GM23248 (cell line): ENCODE measurements around the gene TMEM121B. TPM values are rescaled to one million over a fixed set of nuclear protein-coding genes. Genes with fewer than 3 reads are reported as not detected.

Source experiments
- DNase-seq: peaks from one replicate; pipeline ENCODE4 v3.0.0-alpha.2; 2015
- H2AFZ ChIP-seq: fragments of 200-600 bp; sonication (generic); 2 replicates; pipeline ENCODE4 v1.6.1; 2016; ENCODE audit warnings: antibody characterized with exemption
- H3F3A ChIP-seq: fragments of 200-600 bp; sonication (generic); 2 replicates; pipeline ENCODE4 v1.6.1; 2016; ENCODE audit warnings: mild to moderate bottlenecking, antibody characterized with exemption, mixed run types; ENCODE audit not compliant: insufficient read depth
- H3K27ac ChIP-seq: fragments of 200-600 bp; sonication (generic); 2 replicates; pipeline ENCODE4 v1.5.1; 2016; ENCODE audit warnings: mild to moderate bottlenecking
- H3K27me3 ChIP-seq: fragments of 200-600 bp; sonication (generic); replicated peaks from 2 replicates; pipeline ENCODE4 v1.6.1; 2016; ENCODE audit warnings: mild to moderate bottlenecking; ENCODE audit not compliant: insufficient read depth
- H3K36me3 ChIP-seq: fragments of 200-600 bp; sonication (generic); 2 replicates; pipeline ENCODE4 v1.6.1; 2016; ENCODE audit warnings: low read depth, mild to moderate bottlenecking
- H3K4me1 ChIP-seq: fragments of 200-600 bp; sonication (generic); 2 replicates; pipeline ENCODE4 v1.6.1; 2016; ENCODE audit warnings: mild to moderate bottlenecking; ENCODE audit not compliant: insufficient read depth
- H3K4me2 ChIP-seq: fragments of 200-600 bp; sonication (generic); one replicate; pipeline ENCODE4 v1.6.1; 2016; ENCODE audit warnings: mild to moderate bottlenecking; ENCODE audit not compliant: unreplicated experiment
- H3K4me3 ChIP-seq: fragments of 200-600 bp; sonication (generic); 2 replicates; pipeline ENCODE4 v1.5.1; 2016; ENCODE audit warnings: mild to moderate bottlenecking
- H3K79me2 ChIP-seq: fragments of 200-600 bp; sonication (generic); 2 replicates; pipeline ENCODE4 v1.6.1; 2016; ENCODE audit warnings: mild to moderate bottlenecking; ENCODE audit not compliant: insufficient read depth
- H3K9ac ChIP-seq: fragments of 200-600 bp; sonication (generic); 2 replicates; pipeline ENCODE4 v1.6.1; 2016; ENCODE audit warnings: mild to moderate bottlenecking
- H3K9me2 ChIP-seq: fragments of 200-600 bp; sonication (generic); 2 replicates; pipeline ENCODE4 v1.6.1; 2016; ENCODE audit warnings: mixed run types, mild to moderate bottlenecking, moderate library complexity; ENCODE audit not compliant: insufficient read depth
- H3K9me3 ChIP-seq: fragments of 200-600 bp; sonication (generic); one replicate; pipeline ENCODE4 v1.6.1; 2017; ENCODE audit warnings: low read depth
- H4K20me1 ChIP-seq: fragments of 200-600 bp; sonication (generic); 2 replicates; pipeline ENCODE4 v1.6.0; 2016; ENCODE audit not compliant: insufficient read depth
- EZH2 ChIP-seq: fragments of 200-600 bp; sonication (generic); IDR thresholded peaks from 2 replicates; pipeline ENCODE4 v1.6.1; 2018; ENCODE audit warnings: antibody characterized with exemption, mild to moderate bottlenecking; ENCODE audit not compliant: insufficient read depth, poor library complexity, severe bottlenecking
- EZH2phosphoT487 ChIP-seq: fragments of 200-600 bp; sonication (generic); IDR thresholded peaks from 2 replicates; pipeline ENCODE4 v1.6.1; 2018; ENCODE audit warnings: antibody characterized with exemption, moderate library complexity, mild to moderate bottlenecking, low read depth; ENCODE audit not compliant: insufficient read depth
- WGBS, 2 experiments: methylation state at CpG; one replicate each; pipeline ENCODE4 v1.1.6; 2015 to 2017; ENCODE audit warnings: low lambda C conversion rate in 2 of 2, low coverage in 1 of 2; ENCODE audit errors: missing lambda C conversion rate in 2 of 2; 5-methylcytosine and 5-hydroxymethylcytosine counted together
- in situ Hi-C: fragments of 300-500 bp; cut with MboI; formaldehyde crosslinking; loops from 2 replicates; pipeline ENCODE4 v1.15.0; 2020
- polyA plus RNA-seq: library from polyadenylated mRNA; unstranded; fragments of >200 nt; fragmentation: Nextera tagmentation; extraction: Ambion mirVana; gene quantifications from 2 replicates; pipeline ENCODE4 v1.2.1, GENCODE V29; 2016
- total RNA-seq: library from RNA; depleted of rRNA; stranded (reverse); fragments of >200 nt; shearing (Covaris generic); gene quantifications from 2 replicates; pipeline ENCODE4 v1.2.3, GENCODE V29; 2014

The TMEM121B gene
- total and polyA plus RNA-seq, 2 experiments from 2014 or later: 0.11 TPM; not detected in 1

- Histone ChIP-seq H2AFZ (no peak overlapping the region), H3F3A (no peaks in the 10 kb centered on the region), H3K79me2 (no peaks in the 10 kb centered on the region), H3K27me3 (no peaks in the 10 kb centered on the region), H3K4me1 (no peaks in the 10 kb centered on the region), H3K36me3 (no peaks in the 10 kb centered on the region; the same call in 1 of the 2 replicates), H4K20me1 (no peaks in the 10 kb centered on the region), H3K9ac (no peak overlapping the region), H3K4me2 (no peak overlapping the region), H3K9me3 (no peaks in the 10 kb centered on the region), H3K9me2 (no peaks in the 10 kb centered on the region), H3K4me3 (no peak overlapping the region), H3K27ac (no peak overlapping the region)
- in situ Hi-C loops: no loop called here
- TF ChIP-seq EZH2 (no peak), EZH2phosphoT487 (no peak)
- DNase-seq: no peak
- WGBS, 2 experiments: 91 to 92% methylated on average over 9 of the region's 9 CpGs
Observed at GRCh38 chr22:17114898-17115235, 6.3 kb downstream of the TMEM121B start.

- no peaks in the 10 kb centered on the region for H3K79me2 ChIP-seq
- H3K27me3 ChIP-seq: no peaks in the 10 kb centered on the region
- in situ Hi-C loops: no loop called here
- no peak overlapping the region for H3K4me3 ChIP-seq
- no peaks in the 10 kb centered on the region for H3F3A ChIP-seq
- no peak overlapping the region for H3K27ac ChIP-seq
- no peaks in the 10 kb centered on the region for H4K20me1 ChIP-seq
- no peak overlapping the region for H3K9ac ChIP-seq
- no peak for DNase-seq
- H3K9me2 ChIP-seq: no peaks in the 10 kb centered on the region
- 64 to 70% methylated on average over 13 of the region's 13 CpGs for WGBS, 2 experiments
- H3K4me2 ChIP-seq: no peak overlapping the region
- no peaks in the 10 kb centered on the region for H3K4me1 ChIP-seq
- H2AFZ ChIP-seq: no peak overlapping the region
- no peaks in the 10 kb centered on the region; the same call in 1 of the 2 replicates for H3K36me3 ChIP-seq
- no peak for TF ChIP-seq EZH2
- no peak for TF ChIP-seq EZH2phosphoT487
- H3K9me3 ChIP-seq: no peaks in the 10 kb centered on the region
Observed at GRCh38 chr22:17114173-17114897, 6.8 kb downstream of the TMEM121B start.

- no peak overlapping the region for H2AFZ ChIP-seq
- no peaks in the 10 kb centered on the region for H3F3A ChIP-seq
- H3K4me1 ChIP-seq: no peaks in the 10 kb centered on the region
- H3K79me2 ChIP-seq: no peaks in the 10 kb centered on the region
- no peaks in the 10 kb centered on the region for H3K9me3 ChIP-seq
- H3K36me3 ChIP-seq: no peaks in the 10 kb centered on the region; the same call in 1 of the 2 replicates
- no peaks in the 10 kb centered on the region for H3K27me3 ChIP-seq
- TF ChIP-seq EZH2: no peak
- TF ChIP-seq EZH2phosphoT487: no peak
- WGBS, 2 experiments: 55 to 58% methylated on average over 8 of the region's 8 CpGs
- in situ Hi-C loops: no loop called here
- H3K4me2 ChIP-seq: no peak overlapping the region
- H3K27ac ChIP-seq: no peak overlapping the region
- no peak overlapping the region for H3K4me3 ChIP-seq
- H3K9ac ChIP-seq: no peak overlapping the region
- no peaks in the 10 kb centered on the region for H4K20me1 ChIP-seq
- no peaks in the 10 kb centered on the region for H3K9me2 ChIP-seq
- no peak for DNase-seq
Observed at GRCh38 chr22:17113600-17113999, 7.6 kb downstream of the TMEM121B start.

DNA sequence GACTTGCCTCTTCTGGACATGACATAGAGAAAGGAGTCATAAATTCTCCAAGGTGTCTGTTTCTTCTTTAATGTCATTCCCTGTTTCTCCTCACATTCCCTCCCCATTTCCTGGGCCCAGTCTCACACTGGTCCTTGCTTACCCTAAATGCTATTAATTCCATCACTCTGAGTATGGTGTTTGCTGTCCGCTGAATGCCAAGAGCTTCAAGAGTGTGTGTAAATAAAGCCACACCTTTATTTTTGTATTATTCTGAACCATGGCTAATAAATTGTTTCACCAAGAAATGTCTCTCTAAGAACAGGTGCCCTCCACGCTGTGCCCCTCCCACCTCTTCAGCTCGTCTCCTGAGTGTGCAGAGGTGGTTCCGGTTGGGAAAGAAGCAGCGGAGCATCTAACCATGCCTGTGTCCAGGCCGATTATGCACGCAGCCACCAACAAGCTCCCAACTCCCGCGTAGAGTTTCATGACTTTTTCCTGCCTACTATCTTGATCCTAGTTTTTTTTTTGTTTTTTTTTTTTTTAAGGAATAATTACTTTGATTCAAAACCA lies 8.6 kb downstream of the TMEM121B start:
- in situ Hi-C loops: no loop called here
- H3K4me1 ChIP-seq: no peaks in the 10 kb centered on the region
- H3K4me3 ChIP-seq: no peak overlapping the region
- 68 to 78% methylated on average over 9 of the region's 9 CpGs for WGBS, 2 experiments
- no peaks in the 10 kb centered on the region for H4K20me1 ChIP-seq
- H3K27ac ChIP-seq: no peak overlapping the region
- DNase-seq: no peak
- no peaks in the 10 kb centered on the region for H3K9me3 ChIP-seq
- H2AFZ ChIP-seq: no peak overlapping the region
- H3K27me3 ChIP-seq: no peaks in the 10 kb centered on the region
- no peaks in the 10 kb centered on the region for H3K9me2 ChIP-seq
- H3K9ac ChIP-seq: no peak overlapping the region
- H3K4me2 ChIP-seq: no peak overlapping the region
- H3F3A ChIP-seq: no peaks in the 10 kb centered on the region
- H3K79me2 ChIP-seq: no peaks in the 10 kb centered on the region
- TF ChIP-seq EZH2phosphoT487: no peak
- TF ChIP-seq EZH2: no peak
- H3K36me3 ChIP-seq: no peaks in the 10 kb centered on the region; the same call in 1 of the 2 replicates
